IPS-18c (cell line): ENCODE data around the gene FSD1.
"Not testable (repeated sequence)": the region's sequence is repeated elsewhere in the genome, so short reads cannot be mapped to it uniquely, and the experiment has no call there.

Experiments used
- H3K4me3 ChIP-seq: 2 replicates; pipeline ENCODE4 v1.7.0; 2013; ENCODE audit warnings: low read depth, mild to moderate bottlenecking, low read length, moderate library complexity; ENCODE audit not compliant: insufficient read depth
- H3K9me3 ChIP-seq: one replicate; pipeline ENCODE4 v1.6.1; 2013; ENCODE audit warnings: mild to moderate bottlenecking, low read length, moderate library complexity; ENCODE audit not compliant: control insufficient read depth, insufficient read depth

FSD1 gene

GRCh38 chr19:4328243-4328990 is 24.0 kb downstream of the FSD1 start:
- H3K4me3 ChIP-seq = peak overlapping the region; percentile 91
- H3K9me3 ChIP-seq = peaks cover 2% of the 10 kb centered on the region

GRCh38 chr19:4328991-4329681 is 24.7 kb downstream of the FSD1 start:
- peak overlapping the region; percentile 91 for H3K4me3 ChIP-seq
- not testable (repeated sequence) for H3K9me3 ChIP-seq

GRCh38 chr19:4329858-4330257 is 25.5 kb downstream of the FSD1 start:
- Histone ChIP-seq H3K9me3 (peaks cover 2% of the 10 kb centered on the region), H3K4me3 (no peak overlapping the region)

GRCh38 chr19:4334929-4335570 is 30.7 kb downstream of the FSD1 start:
- H3K4me3 ChIP-seq = no peak overlapping the region

GRCh38 chr19:4337906-4338440 is 33.6 kb downstream of the FSD1 start:
- H3K9me3 ChIP-seq = no peaks in the 10 kb centered on the region
- H3K4me3 ChIP-seq = no peak overlapping the region

More at GRCh38 chr19:4334929-4335570, 30.7 kb downstream of the FSD1 start:
- no peaks in the 10 kb centered on the region for H3K9me3 ChIP-seq

- Histone ChIP-seq H3K4me3 (peak within 1 kb of the TSS; percentile 38; the same call in 1 of the 2 replicates), H3K9me3 (no peaks in the 10 kb centered on the region)
These were observed 34.3 kb downstream of the FSD1 start, which contains the start of gene STAP2 for GRCh38 chr19:4338441-4339355. Gene STAP2, minus strand, starts transcription at chr19:4338827. Its CDS starts 74 bp downstream, at chr19:4338753.

- Histone ChIP-seq H3K9me3 (no peaks in the 10 kb centered on the region), H3K4me3 (peak overlapping the region; percentile 52; the same call in 1 of the 2 replicates)
These were observed 37.9 kb downstream of the FSD1 start for GRCh38 chr19:4342314-4342614.

- H3K4me3 ChIP-seq = peak overlapping the region; percentile 75
- no peaks in the 10 kb centered on the region for H3K9me3 ChIP-seq
These were observed 38.4 kb downstream of the FSD1 start for GRCh38 chr19:4342615-4343369.

- peak within 1 kb of the TSS; percentile 75 for H3K4me3 ChIP-seq
- H3K9me3 ChIP-seq = no peaks in the 10 kb centered on the region
These were observed 39.2 kb downstream of the FSD1 start, which contains the start of gene MPND for GRCh38 chr19:4343370-4344307. Gene MPND, plus strand, starts transcription at chr19:4343562. Its CDS starts 32 bp downstream, at chr19:4343594.

- Histone ChIP-seq H3K9me3 (no peaks in the 10 kb centered on the region), H3K4me3 (no peak overlapping the region)
These were observed 41.1 kb downstream of the FSD1 start for GRCh38 chr19:4345342-4346019.

- Histone ChIP-seq H3K9me3 (no peaks in the 10 kb centered on the region), H3K4me3 (no peak overlapping the region)
These were observed 41.6 kb downstream of the FSD1 start for GRCh38 chr19:4346020-4346383.

- H3K9me3 ChIP-seq = no peaks in the 10 kb centered on the region
- no peak overlapping the region for H3K4me3 ChIP-seq
These were observed 43.1 kb downstream of the FSD1 start for GRCh38 chr19:4347521-4347920.

GRCh38 chr19:4349225-4349624 is 44.8 kb downstream of the FSD1 start:
- not testable (repeated sequence) for H3K9me3 ChIP-seq, H3K4me3 ChIP-seq

- H3K9me3 ChIP-seq = no peaks in the 10 kb centered on the region
- H3K4me3 ChIP-seq = no peak overlapping the region
These were observed 45.7 kb downstream of the FSD1 start for GRCh38 chr19:4350111-4350510.

- H3K9me3 ChIP-seq = no peaks in the 10 kb centered on the region
- H3K4me3 ChIP-seq = no peak overlapping the region
These were observed 46.3 kb downstream of the FSD1 start for GRCh38 chr19:4350726-4351125.
